Activated CD8-positive, alpha-beta T cell treated with anti-CD3 and anti-CD28 coated beads, Interleukin-2, amount 10 ng/mL, durations not matched to agents 7 days and 5 days (primary cell): ENCODE results near the gene PPP1R1C. TPM values are rescaled to one million over a fixed set of nuclear protein-coding genes. Genes with fewer than 3 reads are reported as not detected.
"Not testable (repeated sequence)": the region's sequence is repeated elsewhere in the genome, so short reads cannot be mapped to it uniquely, and the experiment has no call there.

Source experiments
- ATAC-seq: fragments of 150-1000 bp; cut with Tn5 transposase; one replicate; pipeline ENCODE4 v1.10.0; 2021; ENCODE audit warnings: moderate library complexity
- CTCF ChIA-PET: fragments of 350-600 bp; sonication (Branson Sonifier 250); formaldehyde crosslinking; loops from one replicate; lab custom pipeline; 2021; ENCODE audit warnings: antibody characterized with exemption; lab: Charles Lee
- POLR2A ChIA-PET: fragments of 350-600 bp; sonication (Branson Sonifier 250); formaldehyde crosslinking; loops from one replicate; lab custom pipeline; 2021; ENCODE audit warnings: antibody characterized with exemption; lab: Charles Lee
- DNase-seq: peaks from one replicate; pipeline ENCODE4 v3.0.0-alpha.2; 2020
- H3K27ac Mint-ChIP-seq: one replicate; pipeline ENCODE4 v1.8.0; 2021; ENCODE audit warnings: mild to moderate bottlenecking, mixed read lengths
- H3K27me3 Mint-ChIP-seq: one replicate; pipeline ENCODE4 v1.8.0; 2021; ENCODE audit warnings: low read depth, mixed read lengths
- H3K36me3 Mint-ChIP-seq: one replicate; pipeline ENCODE4 v1.8.0; 2021; ENCODE audit warnings: low read depth, mixed read lengths
- H3K4me1 Mint-ChIP-seq: one replicate; pipeline ENCODE4 v1.8.0; 2021; ENCODE audit warnings: low read depth, mixed read lengths
- H3K4me3 Mint-ChIP-seq: one replicate; pipeline ENCODE4 v1.8.0; 2021; ENCODE audit warnings: mild to moderate bottlenecking, mixed read lengths
- H3K9me3 Mint-ChIP-seq: one replicate; pipeline ENCODE4 v1.8.0; 2022; ENCODE audit warnings: mixed read lengths; ENCODE audit not compliant: insufficient read depth
- total RNA-seq, 2 experiments: library from RNA; stranded (reverse); gene quantifications; one replicate each; pipeline ENCODE4 v1.2.3, GENCODE V29; 2021

PPP1R1C gene
- total RNA-seq, 2 experiments from 2014 or later, result not detected

- CTCF ChIA-PET, result no interaction called here
- POLR2A ChIA-PET, result no interaction called here
- Mint-ChIP-seq H3K27ac (no peak overlapping the region), H3K9me3 (peaks cover 6% of the 10 kb centered on the region), H3K4me3 (no peak overlapping the region), H3K27me3 (no peaks in the 10 kb centered on the region), H3K4me1 (no peaks in the 10 kb centered on the region), H3K36me3 (no peaks in the 10 kb centered on the region)
- no peak for DNase-seq
- ATAC-seq, result no peak
Observed at GRCh38 chr2:182020286-182021070, 34.8 kb downstream of the PPP1R1C start.

DNA sequence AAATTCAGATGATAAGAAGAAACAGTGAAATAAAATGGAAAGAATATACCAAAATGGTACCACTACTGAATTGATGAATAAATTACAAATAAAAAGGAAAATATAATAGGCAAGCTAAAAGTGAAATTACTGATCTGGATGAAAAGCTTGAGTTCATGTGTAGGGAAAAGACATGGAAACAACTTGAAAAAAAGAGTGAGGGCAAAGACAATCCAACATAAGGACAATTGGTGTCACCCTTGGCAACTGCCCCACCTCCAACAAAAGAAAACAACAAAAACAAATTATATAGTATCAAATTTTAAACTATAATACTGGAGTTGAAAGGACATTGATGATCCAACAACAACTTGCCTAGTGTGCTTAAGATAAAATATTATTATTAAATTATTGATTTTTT, 37.6 kb downstream of the PPP1R1C start:
- no peaks in the 10 kb centered on the region for H3K36me3 Mint-ChIP-seq
- no peak overlapping the region for H3K4me3 Mint-ChIP-seq
- H3K9me3 Mint-ChIP-seq, result peaks cover 6% of the 10 kb centered on the region
- H3K4me1 Mint-ChIP-seq, result no peaks in the 10 kb centered on the region
- no peak for DNase-seq
- POLR2A ChIA-PET, result no interaction called here
- ATAC-seq, result no peak
- no peaks in the 10 kb centered on the region for H3K27me3 Mint-ChIP-seq
- CTCF ChIA-PET, result no interaction called here
- H3K27ac Mint-ChIP-seq, result no peak overlapping the region

- H3K4me3 Mint-ChIP-seq, ATAC-seq, CTCF ChIA-PET: not testable (repeated sequence)
Observed at GRCh38 chr2:182030875-182031274, 45.2 kb downstream of the PPP1R1C start.

DNA sequence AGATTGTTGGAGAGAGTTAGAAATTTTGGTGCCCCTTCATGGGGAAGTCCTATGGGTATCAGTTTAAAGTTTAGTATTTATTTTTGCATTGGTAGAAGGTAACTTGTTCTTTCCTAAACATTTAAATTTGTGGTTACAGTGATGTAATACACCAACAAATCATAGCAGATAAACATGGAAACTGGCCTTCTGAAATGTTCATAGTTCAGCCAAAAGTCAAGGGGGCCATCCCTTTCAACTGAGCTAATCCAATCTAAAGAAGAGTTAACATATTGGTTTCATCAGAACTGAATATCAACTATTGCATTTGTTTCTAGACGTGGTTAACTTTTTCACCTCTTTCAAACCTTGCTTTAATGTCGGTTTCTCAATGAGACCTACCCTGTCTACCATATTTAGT, 46.3 kb downstream of the PPP1R1C start:
- POLR2A ChIA-PET, result no interaction called here
- H3K4me1 Mint-ChIP-seq, result no peaks in the 10 kb centered on the region
- no peaks in the 10 kb centered on the region for H3K36me3 Mint-ChIP-seq
- ATAC-seq (no peak), DNase-seq (no peak)
- CTCF ChIA-PET, result no interaction called here
- H3K27me3 Mint-ChIP-seq, result no peaks in the 10 kb centered on the region
- H3K9me3 Mint-ChIP-seq, result no peaks in the 10 kb centered on the region
- H3K4me3 Mint-ChIP-seq, result no peak overlapping the region
- no peak overlapping the region for H3K27ac Mint-ChIP-seq

More at GRCh38 chr2:182030875-182031274, 45.2 kb downstream of the PPP1R1C start:
- H3K27me3 Mint-ChIP-seq, POLR2A ChIA-PET, H3K9me3 Mint-ChIP-seq, H3K27ac Mint-ChIP-seq, H3K4me1 Mint-ChIP-seq, H3K36me3 Mint-ChIP-seq, DNase-seq: not testable (repeated sequence)

DNA sequence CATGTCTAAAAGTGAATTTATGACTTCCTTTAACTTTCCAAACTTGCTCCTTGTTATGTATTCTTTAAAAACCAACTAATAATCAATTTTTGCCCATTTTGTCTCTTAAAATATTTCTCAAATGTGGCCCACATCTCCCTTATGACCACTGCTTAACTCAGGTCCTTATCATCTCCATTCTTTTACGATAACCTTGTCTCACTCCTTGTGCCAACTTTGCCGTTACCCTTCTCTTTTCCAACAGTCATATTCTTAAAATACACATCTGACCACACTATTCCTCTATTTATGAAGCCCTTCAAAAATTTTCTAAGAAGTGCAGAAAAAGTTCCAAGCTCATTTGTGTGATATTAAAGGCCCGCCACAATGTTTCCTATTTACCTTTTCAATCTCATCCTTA, 47.8 kb downstream of the PPP1R1C start:
- no peaks in the 10 kb centered on the region for H3K36me3 Mint-ChIP-seq
- no peak overlapping the region for H3K4me3 Mint-ChIP-seq
- ChIA-PET POLR2A (no interaction called here), CTCF (no interaction called here)
- no peaks in the 10 kb centered on the region for H3K27me3 Mint-ChIP-seq
- H3K27ac Mint-ChIP-seq, result no peak overlapping the region
- ATAC-seq (no peak), DNase-seq (no peak)
- H3K9me3 Mint-ChIP-seq, result no peaks in the 10 kb centered on the region
- no peaks in the 10 kb centered on the region for H3K4me1 Mint-ChIP-seq

GRCh38 chr2:182038576-182038975, 52.9 kb downstream of the PPP1R1C start:
- no peaks in the 10 kb centered on the region for H3K4me1 Mint-ChIP-seq
- ATAC-seq (no peak), DNase-seq (no peak)
- ChIA-PET CTCF (no interaction called here), POLR2A (no interaction called here)
- no peaks in the 10 kb centered on the region for H3K9me3 Mint-ChIP-seq
- no peak overlapping the region for H3K4me3 Mint-ChIP-seq
- no peaks in the 10 kb centered on the region for H3K27me3 Mint-ChIP-seq
- H3K27ac Mint-ChIP-seq, result no peak overlapping the region
- no peaks in the 10 kb centered on the region for H3K36me3 Mint-ChIP-seq

- H3K4me3 Mint-ChIP-seq, result no peak overlapping the region
- H3K36me3 Mint-ChIP-seq, result no peaks in the 10 kb centered on the region
- ChIA-PET CTCF (no interaction called here), POLR2A (no interaction called here)
- H3K4me1 Mint-ChIP-seq, result no peaks in the 10 kb centered on the region
- no peak overlapping the region for H3K27ac Mint-ChIP-seq
- ATAC-seq (no peak), DNase-seq (no peak)
- no peaks in the 10 kb centered on the region for H3K27me3 Mint-ChIP-seq
- H3K9me3 Mint-ChIP-seq, result no peaks in the 10 kb centered on the region
Observed at GRCh38 chr2:182043021-182043420, 57.4 kb downstream of the PPP1R1C start.

DNA sequence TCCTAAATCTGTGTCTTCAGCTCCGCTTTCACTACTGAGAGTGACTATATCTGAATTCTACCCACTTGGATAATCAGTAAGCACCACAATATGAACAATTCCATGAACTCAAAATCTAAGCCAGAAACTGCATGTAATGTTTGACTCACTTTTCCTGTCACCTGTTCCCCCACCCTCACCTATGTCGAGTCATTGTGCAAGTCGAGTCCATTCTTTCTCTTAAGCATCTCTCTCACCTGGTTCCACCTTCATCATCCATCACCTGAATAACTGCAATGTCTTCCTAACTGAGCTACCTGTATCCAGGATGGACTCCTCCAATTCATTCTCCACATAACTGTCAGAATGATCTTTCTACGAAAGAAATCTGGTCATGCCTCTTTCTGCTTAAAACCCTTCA, 58.2 kb downstream of the PPP1R1C start:
- H3K4me3 Mint-ChIP-seq, result no peak overlapping the region
- POLR2A ChIA-PET, result no interaction called here
- no peaks in the 10 kb centered on the region for H3K9me3 Mint-ChIP-seq
- DNase-seq, result no peak
- H3K4me1 Mint-ChIP-seq, result no peaks in the 10 kb centered on the region
- no peak overlapping the region for H3K27ac Mint-ChIP-seq
- CTCF ChIA-PET, result no interaction called here
- H3K36me3 Mint-ChIP-seq, result no peaks in the 10 kb centered on the region
- no peaks in the 10 kb centered on the region for H3K27me3 Mint-ChIP-seq
- no peak for ATAC-seq

DNA sequence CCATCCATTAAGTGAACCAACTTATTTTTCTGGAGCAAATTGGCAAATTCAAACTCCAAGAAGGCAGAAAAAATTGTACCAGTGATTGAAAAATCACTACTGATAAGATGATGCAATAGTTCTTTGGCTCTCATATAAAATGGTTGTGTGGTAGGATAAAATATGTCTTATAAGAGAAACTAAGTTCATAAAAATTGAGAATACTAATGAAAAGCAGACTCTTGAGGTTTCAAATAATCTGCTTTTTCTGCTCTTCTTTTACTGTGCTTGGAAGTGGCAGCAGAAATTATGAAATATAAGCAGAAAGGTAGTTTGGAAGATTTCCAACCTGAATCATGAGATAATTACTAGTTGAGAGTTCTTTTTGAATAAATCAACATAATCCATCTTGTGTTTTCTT, 61.9 kb downstream of the PPP1R1C start:
- no peak overlapping the region for H3K4me3 Mint-ChIP-seq
- CTCF ChIA-PET, result no interaction called here
- POLR2A ChIA-PET, result no interaction called here

DNA sequence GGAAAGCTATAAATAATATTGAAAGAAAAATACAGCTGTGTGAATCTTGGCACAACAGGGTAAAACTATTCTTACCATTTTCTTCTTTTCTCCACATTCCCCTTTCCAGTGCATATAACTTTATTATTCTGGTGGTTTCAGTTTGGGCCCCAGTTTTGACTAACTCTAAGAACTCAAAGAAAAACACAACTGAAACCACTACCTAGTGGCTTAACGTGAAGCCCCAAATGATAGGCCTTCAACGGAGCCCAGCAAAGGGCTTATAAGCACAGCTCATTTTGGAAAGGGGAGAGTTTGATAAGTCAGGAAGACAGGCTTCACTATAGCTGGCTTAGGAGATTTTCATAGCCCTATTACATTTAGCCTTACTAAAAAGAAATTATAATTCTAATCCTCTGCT, 62.4 kb downstream of the PPP1R1C start:
- H3K4me3 Mint-ChIP-seq, result no peak overlapping the region
- DNase-seq (no peak), ATAC-seq (no peak)
- no peak overlapping the region for H3K27ac Mint-ChIP-seq
- no peaks in the 10 kb centered on the region for H3K36me3 Mint-ChIP-seq
- H3K27me3 Mint-ChIP-seq, result no peaks in the 10 kb centered on the region
- CTCF ChIA-PET, result no interaction called here
- no peaks in the 10 kb centered on the region for H3K4me1 Mint-ChIP-seq
- POLR2A ChIA-PET, result no interaction called here
- no peaks in the 10 kb centered on the region for H3K9me3 Mint-ChIP-seq

More for the DNA sequence above, 61.9 kb downstream of the PPP1R1C start:
- H3K9me3 Mint-ChIP-seq, result no peaks in the 10 kb centered on the region
- ATAC-seq, result no peak
- H3K27me3 Mint-ChIP-seq, result no peaks in the 10 kb centered on the region
- no peaks in the 10 kb centered on the region for H3K4me1 Mint-ChIP-seq
- no peak for DNase-seq
- H3K36me3 Mint-ChIP-seq, result no peaks in the 10 kb centered on the region
- no peak overlapping the region for H3K27ac Mint-ChIP-seq

DNA sequence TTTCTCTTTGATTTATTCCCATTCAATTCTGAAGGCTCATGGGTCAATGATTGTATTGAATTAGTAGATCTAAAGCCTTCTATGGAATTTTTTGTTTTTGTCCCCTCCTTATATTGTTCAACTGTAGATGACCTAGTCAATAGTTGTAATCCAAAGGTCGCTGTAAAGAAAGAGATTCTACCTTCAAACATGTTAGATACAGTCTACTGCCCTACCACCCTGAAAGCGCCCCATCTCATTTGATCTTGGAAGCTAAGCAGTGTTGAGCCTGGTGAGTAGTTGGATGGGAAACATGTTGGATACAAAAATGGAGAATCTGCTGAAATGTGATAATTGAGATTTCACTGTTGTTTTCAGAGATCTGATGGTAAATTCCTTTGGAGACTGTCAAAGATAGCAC, 63.0 kb downstream of the PPP1R1C start:
- no peaks in the 10 kb centered on the region for H3K27me3 Mint-ChIP-seq
- ChIA-PET CTCF (no interaction called here), POLR2A (no interaction called here)
- ATAC-seq (no peak), DNase-seq (no peak)
- no peak overlapping the region for H3K27ac Mint-ChIP-seq
- H3K36me3 Mint-ChIP-seq, result no peaks in the 10 kb centered on the region
- no peaks in the 10 kb centered on the region for H3K9me3 Mint-ChIP-seq
- H3K4me3 Mint-ChIP-seq, result no peak overlapping the region
- H3K4me1 Mint-ChIP-seq, result no peaks in the 10 kb centered on the region

DNA sequence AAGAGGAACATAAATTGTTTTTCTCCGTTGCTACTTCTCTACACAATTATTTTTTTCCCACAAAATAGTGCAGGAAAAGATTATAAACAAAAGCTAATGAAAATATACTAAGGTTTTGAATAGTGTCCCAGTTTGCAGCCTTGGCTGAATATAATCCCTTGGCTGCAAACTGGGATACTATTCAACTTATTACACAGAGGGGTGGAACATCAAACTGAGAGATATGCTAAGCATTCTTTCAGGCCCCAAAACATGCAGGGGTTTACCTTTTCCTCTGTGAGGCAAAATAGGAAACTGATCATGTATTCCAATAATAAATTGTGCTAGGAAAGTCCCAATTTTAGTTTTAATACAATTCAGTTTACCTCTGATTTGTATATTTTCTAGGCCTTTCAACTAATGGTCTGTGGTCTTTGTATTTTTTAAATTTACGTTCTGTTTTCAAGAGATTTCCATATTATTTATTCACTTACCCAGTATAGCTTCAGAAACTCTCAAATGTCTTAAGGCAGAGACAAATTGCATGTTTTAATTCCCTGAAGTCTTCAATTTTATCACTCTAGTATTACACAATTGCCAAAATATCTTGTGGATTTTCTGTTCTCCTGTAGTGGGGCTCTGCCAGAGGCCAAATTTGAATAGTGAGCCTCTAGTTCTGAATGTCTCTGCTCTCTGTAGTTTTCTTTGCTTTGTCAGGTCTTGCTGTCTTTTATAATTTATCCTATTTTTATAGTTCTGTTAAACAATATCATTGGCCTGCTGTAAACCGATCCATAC, 63.9 kb downstream of the PPP1R1C start:
- Mint-ChIP-seq H3K4me1 (no peaks in the 10 kb centered on the region), H3K4me3 (no peak overlapping the region), H3K9me3 (no peaks in the 10 kb centered on the region), H3K27me3 (no peaks in the 10 kb centered on the region), H3K36me3 (no peaks in the 10 kb centered on the region), H3K27ac (no peak overlapping the region)
- ATAC-seq (no peak), DNase-seq (no peak)
- ChIA-PET CTCF (no interaction called here), POLR2A (no interaction called here)
